PC-9 (cell line): ENCODE measurements around the gene HGS. TPM values are rescaled to one million over a fixed set of nuclear protein-coding genes. Genes with fewer than 3 reads are reported as not detected.

ENCODE experiments used
- BruUV-seq: library from RNA; stranded (reverse); fragments of 400-500 nt; replicated peaks from 2 replicates; lab custom pipeline; 2021; lab: Mats Ljungman, UMichigan
- CTCF ChIA-PET: fragments of 300-600 bp; sonication (Branson Sonifier 250); formaldehyde crosslinking; loops from one replicate; lab custom pipeline; 2022; ENCODE audit warnings: antibody characterized with exemption; lab: Charles Lee
- POLR2A ChIA-PET: fragments of 300-600 bp; sonication (Branson Sonifier 250); formaldehyde crosslinking; loops from one replicate; lab custom pipeline; 2022; ENCODE audit warnings: antibody characterized with exemption; ENCODE audit not compliant: unreplicated experiment; lab: Charles Lee
- DNase-seq, 2 experiments: peaks; one replicate each; pipeline versions ENCODE4 v3.0.0 to v3.0.0-alpha.2; 2015 to 2022; ENCODE audit warnings: mixed read lengths in 1 of 2
- H2AFZ ChIP-seq: fragments of 200-600 bp; sonication (generic); 2 replicates; pipeline ENCODE4 v1.8.1; 2017; ENCODE audit warnings: antibody characterized with exemption
- H3F3A ChIP-seq: fragments of 200-600 bp; sonication (generic); 2 replicates; pipeline ENCODE4 v1.8.1; 2017; ENCODE audit warnings: antibody characterized with exemption, mild to moderate bottlenecking, low read depth; ENCODE audit not compliant: insufficient read depth
- H3K27ac ChIP-seq: fragments of 200-600 bp; sonication (generic); 2 replicates; pipeline ENCODE4 v1.6.1; 2016; ENCODE audit warnings: mixed run types
- H3K27me3 ChIP-seq: fragments of 200-600 bp; sonication (generic); 2 replicates; pipeline ENCODE4 v1.6.1; 2016; ENCODE audit warnings: low read depth, mixed run types; ENCODE audit not compliant: insufficient read depth
- H3K36me3 ChIP-seq: fragments of 200-600 bp; sonication (generic); 2 replicates; pipeline ENCODE4 v1.6.1; 2016; ENCODE audit warnings: low read depth, mixed run types
- H3K4me1 ChIP-seq: fragments of 200-600 bp; sonication (generic); replicated peaks from 2 replicates; pipeline ENCODE4 v1.6.1; 2016; ENCODE audit warnings: mixed run types; ENCODE audit not compliant: insufficient read depth
- H3K4me2 ChIP-seq: fragments of 200-600 bp; sonication (generic); 2 replicates; pipeline ENCODE4 v1.6.1; 2017; ENCODE audit warnings: mixed run types
- H3K4me3 ChIP-seq: fragments of 200-600 bp; sonication (generic); 2 replicates; pipeline ENCODE4 v1.6.1; 2016; ENCODE audit warnings: mixed run types
- H3K79me2 ChIP-seq: fragments of 200-600 bp; sonication (generic); 2 replicates; pipeline ENCODE4 v1.6.1; 2017; ENCODE audit warnings: low read depth, mixed run types
- H3K9me2 ChIP-seq: fragments of 200-600 bp; sonication (generic); 2 replicates; pipeline ENCODE4 v1.8.1; 2017; ENCODE audit warnings: mild to moderate bottlenecking; ENCODE audit not compliant: insufficient read depth
- H3K9me3 ChIP-seq: fragments of 200-600 bp; sonication (generic); 2 replicates; pipeline ENCODE4 v1.8.1; 2016; ENCODE audit warnings: low read depth; ENCODE audit not compliant: insufficient read depth
- H4K20me1 ChIP-seq: fragments of 200-600 bp; sonication (generic); 2 replicates; pipeline ENCODE4 v1.8.1; 2017; ENCODE audit not compliant: insufficient read depth
- CTCF ChIP-seq: fragments of 200-600 bp; sonication (generic); conservative IDR thresholded peaks from 2 replicates; pipeline ENCODE4 v1.6.1; 2017; ENCODE audit warnings: mixed run types, antibody characterized with exemption, mild to moderate bottlenecking, moderate library complexity
- EZH2 ChIP-seq: fragments of 200-600 bp; sonication (generic); IDR thresholded peaks from 2 replicates; pipeline ENCODE4 v1.8.0; 2017; ENCODE audit warnings: antibody characterized with exemption, low read depth
- intact Hi-C: fragments of 100-400 bp; cut with micrococcal nuclease; formaldehyde crosslinking; loops from one replicate; pipeline ENCODE4 v1.10.0; 2022; ENCODE audit not compliant: unreplicated experiment
- total RNA-seq: library from RNA; stranded (reverse); gene quantifications from 2 replicates; pipeline ENCODE4 v1.2.3, GENCODE V29; 2021

HGS gene
- total RNA-seq, 1 experiment from 2014 or later = 166 TPM

- H3K27me3 ChIP-seq = no peaks in the 10 kb centered on the region
- peaks cover 13% of the 10 kb centered on the region; the same call in 1 of the 2 replicates for H3F3A ChIP-seq
- H4K20me1 ChIP-seq = no peaks in the 10 kb centered on the region
- H3K4me2 ChIP-seq = peak overlapping the region; percentile 75
- peak overlapping the region; percentile 83 for H2AFZ ChIP-seq
- peaks cover 13% of the 10 kb centered on the region for H3K4me1 ChIP-seq
- peak in 1 of 2 experiments; percentile 16 for DNase-seq
- CTCF ChIA-PET = no interaction called here
- no peaks in the 10 kb centered on the region for H3K9me3 ChIP-seq
- intact Hi-C loops = loop anchor here (1.0 kb wide), 1 partner anchor 28 kb away; the partner anchor contains the start of genes NPLOC4 and TSPAN10
- H3K4me3 ChIP-seq = peak overlapping the region; percentile 86
- H3K27ac ChIP-seq = peak overlapping the region; percentile 16; the same call in 1 of the 2 replicates
- BruUV-seq = no TSS peak
- no peaks in the 10 kb centered on the region for H3K36me3 ChIP-seq
- H3K9me2 ChIP-seq = no peaks in the 10 kb centered on the region
- POLR2A ChIA-PET = no interaction called here
- no peak for TF ChIP-seq CTCF
- no peak for TF ChIP-seq EZH2
- H3K79me2 ChIP-seq = peaks cover 42% of the 10 kb centered on the region
Observed at GRCh38 chr17:81665205-81666091, 18.4 kb upstream of the HGS start.

GRCh38 chr17:81666092-81666341 lies 17.8 kb upstream of the HGS start:
- no peaks in the 10 kb centered on the region for H3K27me3 ChIP-seq
- no peaks in the 10 kb centered on the region for H3K36me3 ChIP-seq
- intact Hi-C loops = loop anchor here (1.0 kb wide), 1 partner anchor 29 kb away; the partner anchor contains the start of genes NPLOC4 and TSPAN10
- CTCF ChIA-PET = no interaction called here
- H3K4me2 ChIP-seq = peak overlapping the region; percentile 75
- no peaks in the 10 kb centered on the region for H4K20me1 ChIP-seq
- peaks cover 10% of the 10 kb centered on the region; the same call in 1 of the 2 replicates for H3F3A ChIP-seq
- no peaks in the 10 kb centered on the region for H3K9me3 ChIP-seq
- BruUV-seq = TSS peak; percentile 50
- H3K9me2 ChIP-seq = no peaks in the 10 kb centered on the region
- no peak for DNase-seq
- peaks cover 10% of the 10 kb centered on the region for H3K4me1 ChIP-seq
- TF ChIP-seq CTCF = no peak
- TF ChIP-seq EZH2 = no peak
- H3K27ac ChIP-seq = peak overlapping the region; percentile 16; the same call in 1 of the 2 replicates
- H3K79me2 ChIP-seq = peaks cover 42% of the 10 kb centered on the region
- H3K4me3 ChIP-seq = peak overlapping the region; percentile 86
- POLR2A ChIA-PET = no interaction called here
- peak overlapping the region; percentile 83 for H2AFZ ChIP-seq

DNA sequence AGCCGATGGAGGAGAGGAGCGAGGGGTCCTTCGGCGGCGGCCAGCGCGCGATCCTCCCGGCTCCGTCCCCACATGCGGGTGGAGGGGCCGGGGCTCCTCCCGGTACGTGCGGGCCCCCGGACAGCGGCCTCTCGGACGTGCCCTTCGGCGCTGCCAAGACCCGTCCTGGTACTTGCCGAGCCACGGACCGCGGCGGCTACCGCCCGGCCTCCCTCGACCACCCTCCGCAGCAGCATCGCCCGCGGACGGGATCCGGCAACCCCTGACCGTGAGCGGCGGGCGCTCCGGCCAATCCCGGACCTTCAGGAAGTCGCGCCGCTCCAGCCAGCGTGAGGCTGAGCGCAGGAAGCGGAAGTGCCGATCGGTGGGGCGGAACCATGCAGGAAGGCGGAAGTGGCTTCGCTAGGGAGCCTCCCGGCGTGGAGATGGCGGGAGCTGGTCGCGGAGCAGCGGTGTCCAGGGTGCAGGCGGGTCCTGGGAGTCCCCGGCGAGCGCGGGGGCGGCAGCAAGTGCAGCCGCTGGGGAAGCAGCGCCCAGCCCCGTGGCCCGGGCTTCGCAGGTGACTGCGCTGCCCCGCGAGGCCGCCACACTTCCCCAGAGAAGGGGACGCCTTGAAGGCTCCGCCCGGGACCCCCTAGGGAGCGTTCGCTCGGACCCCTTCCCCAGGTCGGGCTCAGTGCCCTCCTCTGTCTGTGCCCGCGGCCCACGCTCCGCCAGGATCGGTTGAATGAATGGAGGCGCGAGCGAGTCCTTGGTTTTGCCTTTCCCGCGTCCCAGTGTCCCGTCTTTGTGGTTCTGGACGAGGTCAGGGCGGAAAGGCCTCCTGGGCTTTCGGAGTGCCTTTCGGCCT lies 17.2 kb upstream of the HGS start, which contains the start of the genes CCDC137 and OXLD1:
TSS of gene CCDC137 (plus strand) at position 396 of the 850 bp plus-strand sequence. CDS start at position 426, 30 bp downstream.
TSS of gene OXLD1 (minus strand) at position 264 of the 850 bp plus-strand sequence. CDS start at position 236, 28 bp downstream.
- no peaks in the 10 kb centered on the region for H3K36me3 ChIP-seq
- intact Hi-C loops = loop anchor here (1.0 kb wide), 1 partner anchor 29 kb away; the partner anchor contains the start of genes NPLOC4 and TSPAN10
- peaks cover 42% of the 10 kb centered on the region for H3K79me2 ChIP-seq
- TF ChIP-seq CTCF (no peak), EZH2 (no peak)
- peak within 1 kb of the TSS; percentile 75 for H3K4me2 ChIP-seq
- H4K20me1 ChIP-seq = no peaks in the 10 kb centered on the region
- no peaks in the 10 kb centered on the region for H3K9me3 ChIP-seq
- peaks cover 10% of the 10 kb centered on the region for H3K4me1 ChIP-seq
- H3K9me2 ChIP-seq = no peaks in the 10 kb centered on the region
- ChIA-PET CTCF (no interaction called here), POLR2A (interaction anchor here (0.6 kb wide), 2 partner anchors 15 to 149 kb away, joined by 4 to 32 read pairs; no protein-coding TSS in a partner anchor)
- peak; percentile 81 to 96 for DNase-seq
- BruUV-seq = no TSS peak
- peak within 1 kb of the TSS; percentile 86 for H3K4me3 ChIP-seq
- peak within 1 kb of the TSS; percentile 83 for H2AFZ ChIP-seq
- H3K27ac ChIP-seq = peak within 1 kb of the TSS; percentile 19; the same call in 1 of the 2 replicates
- H3F3A ChIP-seq = peaks cover 10% of the 10 kb centered on the region; the same call in 1 of the 2 replicates
- H3K27me3 ChIP-seq = no peaks in the 10 kb centered on the region
